Spleen (tissue), 7 donors: ENCODE measurements around the gene BRAT1.
"Not testable (repeated sequence)": the region's sequence is repeated elsewhere in the genome, so short reads cannot be mapped to it uniquely, and the experiment has no call there.

ENCODE experiments used
- CTCF ChIP-seq, 11 experiments: fragments of 200-600 bp in 7 of 11; fragments of 450-650 bp in 4 of 11; sonication (generic) in 4 of 11; IDR thresholded peaks in 8 of 11; conservative IDR thresholded peaks in 3 of 11; 1 replicate in 7 of 11; 2 replicates in 4 of 11; pipeline versions ENCODE4 v1.4.0 to v1.8.0; 2016 to 2021; ENCODE audit warnings: antibody characterized with exemption in 11 of 11, inconsistent platforms in 4 of 11, mild to moderate bottlenecking in 1 of 11
- POLR2A ChIP-seq, 3 donors: fragments of 450-650 bp; IDR thresholded peaks; one replicate each; pipeline ENCODE4 v1.5.1; 2017; ENCODE audit warnings: antibody characterized with exemption in 3 of 3, mild to moderate bottlenecking in 1 of 3
- donor health status: DM: no; HTN: no; CAD: no; lungs with moderate emphysema.
- donor health status: DM: no; HTN: no; CAD: no.
- donor health status: DM: no; HTN: no; CAD: no.

- not testable (repeated sequence) for TF ChIP-seq CTCF (IDR thresholded peaks at IDR 0.05 in 8 of 11, conservative IDR thresholded peaks at IDR 0.05 in 3 of 11); POLR2A (IDR thresholded peaks at IDR 0.05)
These were observed 23.0 kb downstream of the BRAT1 start for GRCh38 chr7:2532199-2532772.
